HG03469 (cell line): Measurements from ENCODE around the gene HK2.
"Not testable (repeated sequence)": the region's sequence is repeated elsewhere in the genome, so short reads cannot be mapped to it uniquely, and the experiment has no call there.

Source experiments
- ATAC-seq: cut with Tn5 transposase; IDR thresholded peaks from one replicate; pipeline ENCODE4 v1.9.1; 2021; ENCODE audit warnings: mild to moderate bottlenecking, moderate library complexity, moderate number of reproducible peaks; ENCODE audit not compliant: unreplicated experiment

HK2 gene

GRCh38 chr2:74834792-74835755 lies 1.1 kb downstream of the HK2 start:
- peak; percentile 24 for ATAC-seq

GRCh38 chr2:74835831-74836674 lies 2.1 kb downstream of the HK2 start:
- ATAC-seq: no peak

- ATAC-seq: no peak
Observed at GRCh38 chr2:74836675-74837401, 2.9 kb downstream of the HK2 start.

- ATAC-seq: no peak
Observed at GRCh38 chr2:74841641-74842040, 7.7 kb downstream of the HK2 start.

- ATAC-seq: no peak
Observed at GRCh38 chr2:74843433-74843832, 9.5 kb downstream of the HK2 start.

GRCh38 chr2:74843899-74844298 lies 10.0 kb downstream of the HK2 start:
- peak; percentile 92 for ATAC-seq

- ATAC-seq: no peak
Observed at GRCh38 chr2:74844752-74845151, 10.8 kb downstream of the HK2 start.

- ATAC-seq: no peak
Observed at GRCh38 chr2:74845217-74845751, 11.4 kb downstream of the HK2 start.

GRCh38 chr2:74845991-74846390 lies 12.1 kb downstream of the HK2 start:
- no peak for ATAC-seq

GRCh38 chr2:74846481-74846880 lies 12.6 kb downstream of the HK2 start:
- no peak for ATAC-seq

- ATAC-seq: no peak
Observed at GRCh38 chr2:74847070-74847858, 13.3 kb downstream of the HK2 start.

- ATAC-seq: peak; percentile 67
Observed at GRCh38 chr2:74849228-74849892, 15.4 kb downstream of the HK2 start.

GRCh38 chr2:74850496-74851190 lies 16.7 kb downstream of the HK2 start:
- ATAC-seq: no peak

- no peak for ATAC-seq
Observed at GRCh38 chr2:74851191-74851566, 17.3 kb downstream of the HK2 start.

GRCh38 chr2:74853360-74853759 lies 19.4 kb downstream of the HK2 start:
- not testable (repeated sequence) for ATAC-seq

- no peak for ATAC-seq
Observed at GRCh38 chr2:74854401-74854800, 20.5 kb downstream of the HK2 start.

GRCh38 chr2:74855114-74855707 lies 21.3 kb downstream of the HK2 start:
- not testable (repeated sequence) for ATAC-seq

GRCh38 chr2:74856004-74856578 lies 22.2 kb downstream of the HK2 start:
- no peak for ATAC-seq
